HepG2 (cell line): Measurements from ENCODE around the gene VPS11. TPM values are rescaled to one million over a fixed set of nuclear protein-coding genes. Genes with fewer than 3 reads are reported as not detected.
A peak's percentile ranks its signal among the peaks of the same experiment; 100 is the strongest.

Experiments used
- ATF7-NPFF ChIP-seq: sonication (generic); formaldehyde crosslinking; IDR thresholded peaks from 2 replicates; pipeline ENCODE4 v1.8.1; 2023; ENCODE audit warnings: mild to moderate bottlenecking, low read depth, missing genetic modification reagents, moderate library complexity
- BHLHE40 ChIP-seq: IDR thresholded peaks from 2 replicates; pipeline ENCODE4 v1.6.1; 2011; ENCODE audit warnings: low read length, improper control_type of control experiment
- CHD4 ChIP-seq: fragments of 200-600 bp; sonication (generic); IDR thresholded peaks from 2 replicates; pipeline ENCODE4 v1.7.0; 2017; ENCODE audit warnings: mild to moderate bottlenecking, low read length, borderline replicate concordance
- IKZF4 ChIP-seq: sonication (generic); formaldehyde crosslinking; IDR thresholded peaks from 2 replicates; pipeline ENCODE4 v1.5.1; 2020; ENCODE audit warnings: borderline replicate concordance, mild to moderate bottlenecking, low read depth, missing genetic modification reagents; ENCODE audit errors: not compliant biosample characterization
- MAFG ChIP-seq: sonication (generic); formaldehyde crosslinking; IDR thresholded peaks from 2 replicates; pipeline ENCODE4 v1.5.1; 2020; ENCODE audit warnings: mild to moderate bottlenecking, missing genetic modification reagents
- MAZ ChIP-seq, 2 experiments: sonication (generic) in 1 of 2; formaldehyde crosslinking in 1 of 2; IDR thresholded peaks; 2 replicates each; pipeline versions ENCODE4 v1.5.0 to v1.6.1; 2012 to 2020; ENCODE audit warnings: low read depth in 2 of 2, mild to moderate bottlenecking in 2 of 2, borderline replicate concordance in 1 of 2, improper control_type of control experiment in 1 of 2, low read length in 1 of 2, missing genetic modification reagents in 1 of 2, moderate library complexity in 1 of 2
- NRL ChIP-seq: sonication (generic); formaldehyde crosslinking; IDR thresholded peaks from 2 replicates; pipeline ENCODE4 v1.5.0; 2020; ENCODE audit warnings: missing genetic modification reagents, mild to moderate bottlenecking, moderate library complexity, borderline replicate concordance
- POLR2AphosphoS2 ChIP-seq: IDR thresholded peaks from 2 replicates; pipeline ENCODE4 v1.6.1; 2011; ENCODE audit warnings: low read depth, low read length, improper control_type of control experiment
- SAFB2 ChIP-seq: sonication (generic); formaldehyde crosslinking; IDR thresholded peaks from 2 replicates; pipeline ENCODE4 v1.5.1; 2020; ENCODE audit warnings: missing genetic modification reagents, low read depth, mild to moderate bottlenecking, borderline replicate concordance
- SMARCC2 ChIP-seq: fragments of 450-650 bp; IDR thresholded peaks from 2 replicates; pipeline ENCODE4 v1.6.1; 2017; ENCODE audit warnings: antibody characterized with exemption, mild to moderate bottlenecking
- ZNF569 ChIP-seq: sonication (generic); formaldehyde crosslinking; IDR thresholded peaks from 2 replicates; pipeline ENCODE4 v1.5.0; 2020; ENCODE audit warnings: mild to moderate bottlenecking, missing genetic modification reagents, moderate library complexity, borderline replicate concordance
- ZNF7 ChIP-seq: IDR thresholded peaks from 2 replicates; pipeline ENCODE4 v1.6.1; 2016; ENCODE audit warnings: missing biosample characterization, missing genetic modification reagents
- ZSCAN12 ChIP-seq: sonication (generic); formaldehyde crosslinking; IDR thresholded peaks from 2 replicates; pipeline ENCODE4 v1.9.0; 2021; ENCODE audit warnings: mild to moderate bottlenecking, missing genetic modification reagents
- polyA plus RNA-seq, 8 experiments: library from polyadenylated mRNA; depleted of rRNA in 3 of 8; stranded (reverse) in 7 of 8; unstranded in 1 of 8; fragments of >200 nt; fragmentation: Illumina TruSeq in 4 of 8; extraction: Trizol in 4 of 8; gene quantifications; 2 replicates each; pipeline versions ENCODE4 v1.2.1 to v1.2.3, GENCODE V29; 2011 to 2016; ENCODE audit warnings: low read depth in 4 of 8, missing spikeins in 1 of 8, mixed read lengths in 1 of 8; ENCODE audit not compliant: insufficient read depth in 1 of 8
- total RNA-seq, 5 experiments: library from RNA; depleted of rRNA; stranded (reverse); fragments of >200 nt; fragmentation: Illumina TruSeq; extraction: Trizol; gene quantifications; 2 replicates each; pipeline ENCODE4 v1.2.3, GENCODE V29; 2016; ENCODE audit warnings: low read depth in 1 of 5
- TF ChIP-seq, protein P1 (sequence below): sonication (generic); formaldehyde crosslinking; IDR thresholded peaks from 2 replicates; pipeline ENCODE4 v1.4.0; 2020; ENCODE audit warnings: missing genetic modification reagents
- TF ChIP-seq, protein P2 (sequence below): sonication (generic); formaldehyde crosslinking; IDR thresholded peaks from 2 replicates; pipeline ENCODE4 v1.4.0; 2020; ENCODE audit warnings: missing genetic modification reagents
- TF ChIP-seq, protein P3 (sequence below): sonication (generic); IDR thresholded peaks from 2 replicates; pipeline ENCODE4 v1.6.1; 2016; ENCODE audit warnings: low read depth, borderline replicate concordance
- TF ChIP-seq, protein P4 (sequence below), 2 experiments: sonication (generic) in 1 of 2; formaldehyde crosslinking in 1 of 2; IDR thresholded peaks; 2 replicates each; pipeline versions ENCODE4 v1.4.0 to v1.6.1; 2016 to 2020; ENCODE audit warnings: borderline replicate concordance in 1 of 2, low read depth in 1 of 2, mild to moderate bottlenecking in 1 of 2, missing genetic modification reagents in 1 of 2
- TF ChIP-seq, protein P5 (sequence below): sonication (generic); formaldehyde crosslinking; IDR thresholded peaks from 2 replicates; pipeline ENCODE4 v1.4.0; 2020; ENCODE audit warnings: missing genetic modification reagents, borderline replicate concordance

VPS11 gene
- total and polyA plus RNA-seq, 2 of the 13 experiments (the other 11 are each of a cell fraction or from before 2014, with no cell fraction given), result 13.7 to 21.6 TPM

DNA sequence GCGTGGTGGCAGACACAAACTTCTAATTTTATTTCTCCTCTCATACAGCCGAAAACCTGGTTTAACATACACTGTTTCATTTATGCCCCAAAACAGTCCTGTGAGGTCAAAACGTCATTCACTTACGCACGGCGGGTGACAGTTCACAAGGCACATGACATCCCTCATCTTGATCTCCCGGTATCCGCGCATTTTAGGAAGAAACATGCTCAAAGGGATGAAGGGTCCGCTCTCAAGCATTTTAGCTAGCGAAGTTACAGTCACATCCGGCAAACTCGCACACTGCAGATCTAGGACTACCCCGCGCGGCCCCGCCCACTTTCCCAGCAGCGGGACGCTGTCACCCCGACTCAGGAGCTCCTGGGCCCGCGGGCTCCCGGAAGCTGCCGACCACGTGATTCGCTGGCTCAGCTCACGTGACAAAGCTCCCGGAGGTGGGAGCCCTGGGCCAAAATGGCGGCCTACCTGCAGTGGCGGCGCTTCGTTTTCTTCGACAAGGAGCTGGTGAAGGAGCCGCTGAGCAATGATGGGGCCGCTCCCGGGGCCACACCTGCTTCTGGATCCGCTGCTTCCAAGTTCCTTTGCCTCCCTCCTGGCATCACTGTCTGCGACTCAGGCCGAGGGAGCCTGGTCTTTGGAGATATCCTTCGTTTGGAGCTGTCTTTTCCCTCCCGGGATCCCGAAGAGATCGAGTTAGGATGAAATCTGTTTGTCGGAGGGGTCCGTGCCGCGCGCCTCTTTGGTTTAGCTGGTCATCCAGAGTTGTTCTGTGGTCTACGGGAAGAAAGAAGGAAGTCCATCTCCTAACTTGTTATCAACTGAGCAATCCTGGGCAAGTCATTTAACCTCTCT is at the start of gene VPS11 (continued):
- peak; percentile 63; the same call in 1 of the 2 replicates for TF ChIP-seq ATF7-NPFF
- TF ChIP-seq BHLHE40, result peak; percentile 91
- no peak for TF ChIP-seq ZSCAN12 (CRISPR knock-in tag)
- no peak for TF ChIP-seq CHD4
- TF ChIP-seq, protein P1, sequence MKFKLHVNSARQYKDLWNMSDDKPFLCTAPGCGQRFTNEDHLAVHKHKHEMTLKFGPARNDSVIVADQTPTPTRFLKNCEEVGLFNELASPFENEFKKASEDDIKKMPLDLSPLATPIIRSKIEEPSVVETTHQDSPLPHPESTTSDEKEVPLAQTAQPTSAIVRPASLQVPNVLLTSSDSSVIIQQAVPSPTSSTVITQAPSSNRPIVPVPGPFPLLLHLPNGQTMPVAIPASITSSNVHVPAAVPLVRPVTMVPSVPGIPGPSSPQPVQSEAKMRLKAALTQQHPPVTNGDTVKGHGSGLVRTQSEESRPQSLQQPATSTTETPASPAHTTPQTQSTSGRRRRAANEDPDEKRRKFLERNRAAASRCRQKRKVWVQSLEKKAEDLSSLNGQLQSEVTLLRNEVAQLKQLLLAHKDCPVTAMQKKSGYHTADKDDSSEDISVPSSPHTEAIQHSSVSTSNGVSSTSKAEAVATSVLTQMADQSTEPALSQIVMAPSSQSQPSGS (CRISPR knock-in tag), result peak; percentile 78; the same call in 1 of the 2 replicates
- TF ChIP-seq, protein P2, sequence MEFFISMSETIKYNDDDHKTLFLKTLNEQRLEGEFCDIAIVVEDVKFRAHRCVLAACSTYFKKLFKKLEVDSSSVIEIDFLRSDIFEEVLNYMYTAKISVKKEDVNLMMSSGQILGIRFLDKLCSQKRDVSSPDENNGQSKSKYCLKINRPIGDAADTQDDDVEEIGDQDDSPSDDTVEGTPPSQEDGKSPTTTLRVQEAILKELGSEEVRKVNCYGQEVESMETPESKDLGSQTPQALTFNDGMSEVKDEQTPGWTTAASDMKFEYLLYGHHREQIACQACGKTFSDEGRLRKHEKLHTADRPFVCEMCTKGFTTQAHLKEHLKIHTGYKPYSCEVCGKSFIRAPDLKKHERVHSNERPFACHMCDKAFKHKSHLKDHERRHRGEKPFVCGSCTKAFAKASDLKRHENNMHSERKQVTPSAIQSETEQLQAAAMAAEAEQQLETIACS (CRISPR knock-in tag), result no peak
- TF ChIP-seq SAFB2 (CRISPR knock-in tag), result no peak
- no peak for TF ChIP-seq ZNF569 (CRISPR knock-in tag)
- TF ChIP-seq ZNF7 (CRISPR knock-in tag), result no peak
- TF ChIP-seq SMARCC2, result no peak
- TF ChIP-seq, protein P3, sequence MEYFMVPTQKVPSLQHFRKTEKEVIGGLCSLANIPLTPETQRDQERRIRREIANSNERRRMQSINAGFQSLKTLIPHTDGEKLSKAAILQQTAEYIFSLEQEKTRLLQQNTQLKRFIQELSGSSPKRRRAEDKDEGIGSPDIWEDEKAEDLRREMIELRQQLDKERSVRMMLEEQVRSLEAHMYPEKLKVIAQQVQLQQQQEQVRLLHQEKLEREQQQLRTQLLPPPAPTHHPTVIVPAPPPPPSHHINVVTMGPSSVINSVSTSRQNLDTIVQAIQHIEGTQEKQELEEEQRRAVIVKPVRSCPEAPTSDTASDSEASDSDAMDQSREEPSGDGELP, result no peak
- TF ChIP-seq MAZ (IDR thresholded peaks at IDR 0.05; ENCODE audit: borderline replicate concordance, low read depth, low read length), result no peak
- TF ChIP-seq MAZ (CRISPR knock-in tag; IDR thresholded peaks at IDR 0.05; ENCODE audit: low read depth), result 0 out of 2 replicates have a peak, but pooled peaks have one; percentile 34
- TF ChIP-seq, protein P4, sequence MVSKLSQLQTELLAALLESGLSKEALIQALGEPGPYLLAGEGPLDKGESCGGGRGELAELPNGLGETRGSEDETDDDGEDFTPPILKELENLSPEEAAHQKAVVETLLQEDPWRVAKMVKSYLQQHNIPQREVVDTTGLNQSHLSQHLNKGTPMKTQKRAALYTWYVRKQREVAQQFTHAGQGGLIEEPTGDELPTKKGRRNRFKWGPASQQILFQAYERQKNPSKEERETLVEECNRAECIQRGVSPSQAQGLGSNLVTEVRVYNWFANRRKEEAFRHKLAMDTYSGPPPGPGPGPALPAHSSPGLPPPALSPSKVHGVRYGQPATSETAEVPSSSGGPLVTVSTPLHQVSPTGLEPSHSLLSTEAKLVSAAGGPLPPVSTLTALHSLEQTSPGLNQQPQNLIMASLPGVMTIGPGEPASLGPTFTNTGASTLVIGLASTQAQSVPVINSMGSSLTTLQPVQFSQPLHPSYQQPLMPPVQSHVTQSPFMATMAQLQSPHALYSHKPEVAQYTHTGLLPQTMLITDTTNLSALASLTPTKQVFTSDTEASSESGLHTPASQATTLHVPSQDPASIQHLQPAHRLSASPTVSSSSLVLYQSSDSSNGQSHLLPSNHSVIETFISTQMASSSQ (IDR thresholded peaks at IDR 0.05; ENCODE audit: low read depth), result no peak
- TF ChIP-seq, protein P4 (CRISPR knock-in tag; IDR thresholded peaks at IDR 0.05; ENCODE audit: borderline replicate concordance), result no peak; the same call in 1 of the 2 replicates
- TF ChIP-seq POLR2AphosphoS2, result no peak
- TF ChIP-seq MAFG (CRISPR knock-in tag), result no peak
- TF ChIP-seq, protein P5, sequence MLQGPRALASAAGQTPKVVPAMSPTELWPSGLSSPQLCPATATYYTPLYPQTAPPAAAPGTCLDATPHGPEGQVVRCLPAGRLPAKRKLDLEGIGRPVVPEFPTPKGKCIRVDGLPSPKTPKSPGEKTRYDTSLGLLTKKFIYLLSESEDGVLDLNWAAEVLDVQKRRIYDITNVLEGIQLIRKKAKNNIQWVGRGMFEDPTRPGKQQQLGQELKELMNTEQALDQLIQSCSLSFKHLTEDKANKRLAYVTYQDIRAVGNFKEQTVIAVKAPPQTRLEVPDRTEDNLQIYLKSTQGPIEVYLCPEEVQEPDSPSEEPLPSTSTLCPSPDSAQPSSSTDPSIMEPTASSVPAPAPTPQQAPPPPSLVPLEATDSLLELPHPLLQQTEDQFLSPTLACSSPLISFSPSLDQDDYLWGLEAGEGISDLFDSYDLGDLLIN, result no peak
- no peak for TF ChIP-seq IKZF4
- TF ChIP-seq NRL (CRISPR knock-in tag), result no peak; the same call in 1 of the 2 replicates
